Stimulated activated CD4-positive, alpha-beta T cell treated with anti-CD3 and anti-CD28 coated beads, Interleukin-15, amount 100 ng/mL, for 1 hour (primary cell): ENCODE results near the gene DHRS11.
A peak's percentile ranks its signal among the peaks of the same experiment; 100 is the strongest.
"Not testable (repeated sequence)": the region's sequence is repeated elsewhere in the genome, so short reads cannot be mapped to it uniquely, and the experiment has no call there.

Experiments used
- DNase-seq, 2 donors: peaks; one replicate each; pipeline ENCODE4 v3.0.0-alpha.2; 2020; ENCODE audit warnings: low read depth in 1 of 2, low spot score in 1 of 2

Gene DHRS11

GRCh38 chr17:36593656-36594316 lies 2.1 kb downstream of the DHRS11 start:
- DNase-seq = no peak

GRCh38 chr17:36594626-36595401 lies 3.1 kb downstream of the DHRS11 start:
- DNase-seq = no peak

- DNase-seq = no peak
Observed at GRCh38 chr17:36597226-36597625, 5.5 kb downstream of the DHRS11 start.

- DNase-seq = no peak
Observed at GRCh38 chr17:36597866-36598777, 6.4 kb downstream of the DHRS11 start.

- no peak for DNase-seq
Observed at GRCh38 chr17:36598951-36599401, 7.3 kb downstream of the DHRS11 start.

GRCh38 chr17:36599546-36600250 lies 8.0 kb downstream of the DHRS11 start:
- DNase-seq = no peak

- no peak for DNase-seq
Observed at GRCh38 chr17:36600465-36600864, 8.8 kb downstream of the DHRS11 start.

- peak in 1 of 2 donors; percentile 10 for DNase-seq
Observed at GRCh38 chr17:36600936-36601302, 9.2 kb downstream of the DHRS11 start.

GRCh38 chr17:36601303-36602029 lies 9.8 kb downstream of the DHRS11 start, which contains the start of gene MRM1:
MRM1 (plus strand) TSS chr17:36601583; CDS start chr17:36601811, 228 bp downstream.
- DNase-seq = peak; percentile 81 to 89

- DNase-seq = no peak
Observed at GRCh38 chr17:36602030-36602748, 10.5 kb downstream of the DHRS11 start.

- peak; percentile 35 to 44 for DNase-seq
Observed at GRCh38 chr17:36602924-36603384, 11.3 kb downstream of the DHRS11 start.

- not testable (repeated sequence) for DNase-seq
Observed at GRCh38 chr17:36605028-36605427, 13.3 kb downstream of the DHRS11 start.

GRCh38 chr17:36608280-36608679 lies 16.6 kb downstream of the DHRS11 start:
- DNase-seq = no peak

- no peak for DNase-seq
Observed at GRCh38 chr17:36608794-36609497, 17.3 kb downstream of the DHRS11 start.

GRCh38 chr17:36609498-36609862 lies 17.8 kb downstream of the DHRS11 start:
- DNase-seq = no peak

- no peak for DNase-seq
Observed at GRCh38 chr17:36610474-36610873, 18.8 kb downstream of the DHRS11 start.

- no peak for DNase-seq
Observed at GRCh38 chr17:36611345-36612072, 19.8 kb downstream of the DHRS11 start.

GRCh38 chr17:36612323-36612722 lies 20.6 kb downstream of the DHRS11 start:
- DNase-seq = no peak
